NT2/D1 (cell line): Measurements from ENCODE around the gene WDR12.

Source experiments
- YY1 ChIP-seq: IDR thresholded peaks from 2 replicates; pipeline ENCODE4 v1.6.1; 2011; ENCODE audit not compliant: insufficient read length, insufficient read depth
- ZNF274 ChIP-seq: IDR thresholded peaks from 2 replicates; pipeline ENCODE4 v1.6.1; 2011; ENCODE audit warnings: mild to moderate bottlenecking, low read depth, low read length

- TF ChIP-seq ZNF274 = no peak
- no peak for TF ChIP-seq YY1
Measured at GRCh38 chr2:202933958-202934357, 22.5 kb upstream of the WDR12 start.
